H9 (cell line): Measurements from ENCODE around the gene LAMA5. TPM values are rescaled to one million over a fixed set of nuclear protein-coding genes. Genes with fewer than 3 reads are reported as not detected.

Experiments
- DNase-seq: peaks from one replicate; pipeline ENCODE4 v3.0.0-alpha.2; 2017
- H2AFZ ChIP-seq: one replicate; pipeline ENCODE4 v1.6.1; 2013; ENCODE audit warnings: mild to moderate bottlenecking, low read length, control low read depth, moderate library complexity
- H2AK5ac ChIP-seq: 2 replicates; pipeline ENCODE4 v1.6.1; 2013; ENCODE audit warnings: low read length, control low read depth, mixed read lengths; ENCODE audit not compliant: insufficient read length
- H2BK120ac ChIP-seq: one replicate; pipeline ENCODE4 v1.6.1; 2013; ENCODE audit warnings: low read depth, mild to moderate bottlenecking, low read length, control low read depth, inconsistent platforms; ENCODE audit not compliant: poor library complexity, severe bottlenecking
- H2BK12ac ChIP-seq: 2 replicates; pipeline ENCODE4 v1.6.1; 2013; ENCODE audit warnings: low read length, control low read depth, mixed read lengths, low read depth; ENCODE audit not compliant: insufficient read length
- H2BK15ac ChIP-seq: 2 replicates; pipeline ENCODE4 v1.6.1; 2013; ENCODE audit warnings: low read depth, low read length, control low read depth
- H2BK20ac ChIP-seq: one replicate; pipeline ENCODE4 v1.6.1; 2013; ENCODE audit warnings: low read depth, mild to moderate bottlenecking, low read length, control low read depth, inconsistent platforms; ENCODE audit not compliant: poor library complexity, severe bottlenecking
- H2BK5ac ChIP-seq: 2 replicates; pipeline ENCODE4 v1.6.1; 2013; ENCODE audit warnings: low read length, control low read depth, mixed read lengths; ENCODE audit not compliant: insufficient read length
- H3K14ac ChIP-seq: 2 replicates; pipeline ENCODE4 v1.6.1; 2013; ENCODE audit warnings: low read length, control low read depth; ENCODE audit not compliant: insufficient read depth
- H3K18ac ChIP-seq: 2 replicates; pipeline ENCODE4 v1.6.1; 2013; ENCODE audit warnings: low read depth, mild to moderate bottlenecking, mixed read lengths, low read length, control low read depth; ENCODE audit not compliant: insufficient read length
- H3K23ac ChIP-seq: 2 replicates; pipeline ENCODE4 v1.6.1; 2013; ENCODE audit warnings: low read length, control low read depth, mixed read lengths, low read depth; ENCODE audit not compliant: insufficient read length
- H3K23me2 ChIP-seq: 2 replicates; pipeline ENCODE4 v1.6.1; 2013; ENCODE audit warnings: low read depth, mild to moderate bottlenecking, mixed read lengths, low read length, control low read depth; ENCODE audit not compliant: insufficient read length, poor library complexity, severe bottlenecking
- H3K27ac ChIP-seq: 2 replicates; pipeline ENCODE4 v1.5.1; 2013; ENCODE audit warnings: low read length, control low read depth, mixed read lengths, low read depth; ENCODE audit not compliant: insufficient read length
- H3K27me3 ChIP-seq: 2 replicates; pipeline ENCODE4 v1.6.1; 2013; ENCODE audit warnings: low read length, control low read depth, inconsistent platforms; ENCODE audit not compliant: insufficient read depth
- H3K4ac ChIP-seq: 2 replicates; pipeline ENCODE4 v1.6.1; 2013; ENCODE audit warnings: low read depth, mild to moderate bottlenecking, control low read depth, inconsistent platforms, low read length, moderate library complexity
- H3K4me1 ChIP-seq: 2 replicates; pipeline ENCODE4 v1.6.1; 2013; ENCODE audit warnings: low read length, control low read depth, inconsistent platforms; ENCODE audit not compliant: insufficient read depth
- H3K4me2 ChIP-seq: 2 replicates; pipeline ENCODE4 v1.6.1; 2013; ENCODE audit warnings: low read length, control low read depth, mixed read lengths; ENCODE audit not compliant: insufficient read length, insufficient read depth
- H3K56ac ChIP-seq: 2 replicates; pipeline ENCODE4 v1.6.1; 2013; ENCODE audit warnings: low read depth, mild to moderate bottlenecking, mixed read lengths, low read length, control low read depth; ENCODE audit not compliant: insufficient read length
- H3K79me1 ChIP-seq: 2 replicates; pipeline ENCODE4 v1.6.1; 2013; ENCODE audit warnings: low read depth, mild to moderate bottlenecking, moderate library complexity, low read length, control low read depth, inconsistent platforms; ENCODE audit not compliant: insufficient read depth, poor library complexity, severe bottlenecking
- H3K79me2 ChIP-seq: 2 replicates; pipeline ENCODE4 v1.6.1; 2013; ENCODE audit warnings: low read length, control low read depth, inconsistent platforms; ENCODE audit not compliant: insufficient read depth
- H3K9ac ChIP-seq: 2 replicates; pipeline ENCODE4 v1.6.1; 2013; ENCODE audit warnings: low read length, control low read depth, mixed read lengths; ENCODE audit not compliant: insufficient read length; ENCODE audit errors: extremely low read depth
- H3K9me3 ChIP-seq: one replicate; pipeline ENCODE4 v1.6.1; 2013; ENCODE audit warnings: low read depth, low read length, inconsistent platforms; ENCODE audit not compliant: control insufficient read depth
- H3T11ph ChIP-seq: one replicate; pipeline ENCODE4 v1.6.1; 2013; ENCODE audit warnings: mild to moderate bottlenecking, low read length, control low read depth, inconsistent platforms
- H4K20me1 ChIP-seq: one replicate; pipeline ENCODE4 v1.6.1; 2013; ENCODE audit not compliant: control insufficient read depth, insufficient read length, insufficient read depth
- H4K5ac ChIP-seq: 2 replicates; pipeline ENCODE4 v1.6.1; 2013; ENCODE audit warnings: low read depth, mild to moderate bottlenecking, mixed read lengths, low read length, control low read depth; ENCODE audit not compliant: insufficient read length
- H4K8ac ChIP-seq: replicated peaks from 2 replicates; pipeline ENCODE4 v1.6.1; 2013; ENCODE audit warnings: low read length, control low read depth, mixed read lengths, low read depth; ENCODE audit not compliant: insufficient read length
- H4K91ac ChIP-seq: 2 replicates; pipeline ENCODE4 v1.6.1; 2013; ENCODE audit warnings: low read depth, mild to moderate bottlenecking, moderate library complexity, mixed read lengths, low read length, control low read depth; ENCODE audit not compliant: insufficient read length
- H3K27ac Mint-ChIP-seq, 3 experiments: 2 replicates in 2 of 3; 3 replicates in 1 of 3; pipeline ENCODE4 v1.8.0; 2020 to 2021; ENCODE audit warnings: mixed read lengths in 3 of 3, mild to moderate bottlenecking in 1 of 3, moderate library complexity in 1 of 3
- H3K27me3 Mint-ChIP-seq: 2 replicates; pipeline ENCODE4 v1.8.0; 2021; ENCODE audit warnings: low read depth, mild to moderate bottlenecking, moderate library complexity, mixed read lengths
- H3K36me3 Mint-ChIP-seq, 3 experiments: 2 replicates in 2 of 3; 3 replicates in 1 of 3; pipeline ENCODE4 v1.8.0; 2020 to 2021; ENCODE audit warnings: low read depth in 3 of 3, mixed read lengths in 3 of 3; ENCODE audit not compliant: insufficient read depth in 1 of 3
- H3K4me1 Mint-ChIP-seq, 2 experiments: 2 replicates each; pipeline ENCODE4 v1.8.0; 2020; ENCODE audit warnings: mixed read lengths in 2 of 2
- H3K4me3 Mint-ChIP-seq, 2 experiments: 2 replicates in 1 of 2; 3 replicates in 1 of 2; pipeline ENCODE4 v1.8.0; 2020 to 2021; ENCODE audit warnings: mild to moderate bottlenecking in 2 of 2, mixed read lengths in 2 of 2, moderate library complexity in 1 of 2
- H3K9me3 Mint-ChIP-seq, 2 experiments: 2 replicates in 1 of 2; 3 replicates in 1 of 2; pipeline ENCODE4 v1.8.0; 2020; ENCODE audit warnings: mild to moderate bottlenecking in 2 of 2, mixed read lengths in 2 of 2, moderate library complexity in 1 of 2
- WGBS: extraction: QIAGEN DNeasy Blood & Tissue Kit; methylation state at CpG from one replicate; pipeline ENCODE4 v1.1.7; 2013; ENCODE audit warnings: missing lambda C conversion rate, low lambda C conversion rate, mixed read lengths; ENCODE audit not compliant: insufficient read length; ENCODE audit errors: extremely low coverage; 5-methylcytosine and 5-hydroxymethylcytosine counted together
- total RNA-seq: library from RNA; stranded (reverse); gene quantifications from 2 replicates; pipeline ENCODE4 v1.2.1, GENCODE V29; 2021
- TF ChIP-seq, protein P1 (sequence below): fragments of 200-600 bp; sonication (generic); conservative IDR thresholded peaks from 3 replicates; pipeline ENCODE4 v1.8.0; 2021; ENCODE audit warnings: antibody characterized with exemption, mild to moderate bottlenecking

LAMA5 gene
- total RNA-seq, 1 experiment from 2014 or later: 200 TPM

DNA sequence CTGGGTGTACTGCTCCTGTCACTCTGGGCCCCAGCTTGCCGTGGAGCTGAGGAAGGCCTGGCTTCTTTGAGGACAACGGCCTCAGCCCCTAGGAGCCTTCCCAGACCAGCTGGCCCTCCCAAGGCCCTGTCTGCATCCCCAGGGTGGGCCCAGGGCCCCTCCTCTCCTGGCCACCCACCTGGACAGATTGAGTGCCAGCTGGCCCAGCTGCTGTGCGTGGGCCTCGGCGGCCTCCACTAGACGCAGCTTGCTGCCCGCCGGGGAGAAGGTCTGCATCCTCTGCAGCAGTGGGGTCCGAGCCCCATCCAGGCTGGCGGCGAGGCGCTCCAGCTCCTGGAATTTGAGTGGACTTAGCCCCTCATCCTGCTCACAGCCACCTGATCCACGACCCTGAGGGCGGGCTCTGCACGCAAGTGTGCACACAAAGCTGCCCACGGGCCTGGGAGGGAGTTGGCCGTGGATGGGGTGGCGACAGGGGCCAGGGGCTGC, 49.9 kb downstream of the LAMA5 start:
- H3K23ac ChIP-seq: no peak overlapping the region
- H3K4ac ChIP-seq: no peak overlapping the region
- H3K9ac ChIP-seq: no peak overlapping the region
- H3K27me3 Mint-ChIP-seq: no peaks in the 10 kb centered on the region
- no peak overlapping the region for H2BK15ac ChIP-seq
- H2AK5ac ChIP-seq: no peak overlapping the region
- peaks cover 0 to 2% of the 10 kb centered on the region in 2 experiments; a peak in 1 of 4 replicates for H3K4me1 Mint-ChIP-seq
- H3K27me3 ChIP-seq: no peaks in the 10 kb centered on the region
- no peaks in the 10 kb centered on the region for H3K79me2 ChIP-seq
- H4K91ac ChIP-seq: no peak overlapping the region
- no peak overlapping the region for H3K56ac ChIP-seq
- H3K4me1 ChIP-seq: no peaks in the 10 kb centered on the region
- H3K27ac Mint-ChIP-seq: no peak overlapping the region
- no peak overlapping the region for H2BK12ac ChIP-seq
- peaks cover 30 to 83% (median 68%) of the 10 kb centered on the region in 3 experiments for H3K36me3 Mint-ChIP-seq
- no peak for DNase-seq
- no peak overlapping the region for H3K4me2 ChIP-seq
- no peaks in the 10 kb centered on the region for H4K20me1 ChIP-seq
- no peak overlapping the region for H2BK5ac ChIP-seq
- H3K79me1 ChIP-seq: no peaks in the 10 kb centered on the region
- no peaks in the 10 kb centered on the region for H3K23me2 ChIP-seq
- no peaks in the 10 kb centered on the region for H3K9me3 ChIP-seq
- H3T11ph ChIP-seq: no peak overlapping the region
- no peak overlapping the region for H3K27ac ChIP-seq
- WGBS: no CpG with 5 or more reads among the region's 18 CpGs
- TF ChIP-seq, protein P1, sequence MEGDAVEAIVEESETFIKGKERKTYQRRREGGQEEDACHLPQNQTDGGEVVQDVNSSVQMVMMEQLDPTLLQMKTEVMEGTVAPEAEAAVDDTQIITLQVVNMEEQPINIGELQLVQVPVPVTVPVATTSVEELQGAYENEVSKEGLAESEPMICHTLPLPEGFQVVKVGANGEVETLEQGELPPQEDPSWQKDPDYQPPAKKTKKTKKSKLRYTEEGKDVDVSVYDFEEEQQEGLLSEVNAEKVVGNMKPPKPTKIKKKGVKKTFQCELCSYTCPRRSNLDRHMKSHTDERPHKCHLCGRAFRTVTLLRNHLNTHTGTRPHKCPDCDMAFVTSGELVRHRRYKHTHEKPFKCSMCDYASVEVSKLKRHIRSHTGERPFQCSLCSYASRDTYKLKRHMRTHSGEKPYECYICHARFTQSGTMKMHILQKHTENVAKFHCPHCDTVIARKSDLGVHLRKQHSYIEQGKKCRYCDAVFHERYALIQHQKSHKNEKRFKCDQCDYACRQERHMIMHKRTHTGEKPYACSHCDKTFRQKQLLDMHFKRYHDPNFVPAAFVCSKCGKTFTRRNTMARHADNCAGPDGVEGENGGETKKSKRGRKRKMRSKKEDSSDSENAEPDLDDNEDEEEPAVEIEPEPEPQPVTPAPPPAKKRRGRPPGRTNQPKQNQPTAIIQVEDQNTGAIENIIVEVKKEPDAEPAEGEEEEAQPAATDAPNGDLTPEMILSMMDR: no peak
- peaks cover 3 to 23% of the 10 kb centered on the region in 2 experiments; a peak in 4 of 5 replicates for H3K9me3 Mint-ChIP-seq
- H2BK20ac ChIP-seq: no peak overlapping the region
- no peak overlapping the region for H2BK120ac ChIP-seq
- no peak overlapping the region for H4K8ac ChIP-seq
- no peak overlapping the region for H3K4me3 Mint-ChIP-seq
- no peak overlapping the region for H4K5ac ChIP-seq
- H3K14ac ChIP-seq: no peak overlapping the region
- no peak overlapping the region for H3K18ac ChIP-seq
- no peak overlapping the region for H2AFZ ChIP-seq
